Subcutaneous preadipocyte (primary cell): ENCODE data around the gene ATXN1L. TPM values are rescaled to one million over a fixed set of nuclear protein-coding genes. Genes with fewer than 3 reads are reported as not detected.

Experiments
- total RNA-seq: library from RNA; depleted of rRNA; stranded (reverse); fragments of >200 nt; gene quantifications from 2 replicates; pipeline ENCODE4 v1.2.3, GENCODE V29; 2012

ATXN1L gene, protein sequence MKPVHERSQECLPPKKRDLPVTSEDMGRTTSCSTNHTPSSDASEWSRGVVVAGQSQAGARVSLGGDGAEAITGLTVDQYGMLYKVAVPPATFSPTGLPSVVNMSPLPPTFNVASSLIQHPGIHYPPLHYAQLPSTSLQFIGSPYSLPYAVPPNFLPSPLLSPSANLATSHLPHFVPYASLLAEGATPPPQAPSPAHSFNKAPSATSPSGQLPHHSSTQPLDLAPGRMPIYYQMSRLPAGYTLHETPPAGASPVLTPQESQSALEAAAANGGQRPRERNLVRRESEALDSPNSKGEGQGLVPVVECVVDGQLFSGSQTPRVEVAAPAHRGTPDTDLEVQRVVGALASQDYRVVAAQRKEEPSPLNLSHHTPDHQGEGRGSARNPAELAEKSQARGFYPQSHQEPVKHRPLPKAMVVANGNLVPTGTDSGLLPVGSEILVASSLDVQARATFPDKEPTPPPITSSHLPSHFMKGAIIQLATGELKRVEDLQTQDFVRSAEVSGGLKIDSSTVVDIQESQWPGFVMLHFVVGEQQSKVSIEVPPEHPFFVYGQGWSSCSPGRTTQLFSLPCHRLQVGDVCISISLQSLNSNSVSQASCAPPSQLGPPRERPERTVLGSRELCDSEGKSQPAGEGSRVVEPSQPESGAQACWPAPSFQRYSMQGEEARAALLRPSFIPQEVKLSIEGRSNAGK
- total RNA-seq: 10.8 and 11.0 TPM in 2 replicates

DNA sequence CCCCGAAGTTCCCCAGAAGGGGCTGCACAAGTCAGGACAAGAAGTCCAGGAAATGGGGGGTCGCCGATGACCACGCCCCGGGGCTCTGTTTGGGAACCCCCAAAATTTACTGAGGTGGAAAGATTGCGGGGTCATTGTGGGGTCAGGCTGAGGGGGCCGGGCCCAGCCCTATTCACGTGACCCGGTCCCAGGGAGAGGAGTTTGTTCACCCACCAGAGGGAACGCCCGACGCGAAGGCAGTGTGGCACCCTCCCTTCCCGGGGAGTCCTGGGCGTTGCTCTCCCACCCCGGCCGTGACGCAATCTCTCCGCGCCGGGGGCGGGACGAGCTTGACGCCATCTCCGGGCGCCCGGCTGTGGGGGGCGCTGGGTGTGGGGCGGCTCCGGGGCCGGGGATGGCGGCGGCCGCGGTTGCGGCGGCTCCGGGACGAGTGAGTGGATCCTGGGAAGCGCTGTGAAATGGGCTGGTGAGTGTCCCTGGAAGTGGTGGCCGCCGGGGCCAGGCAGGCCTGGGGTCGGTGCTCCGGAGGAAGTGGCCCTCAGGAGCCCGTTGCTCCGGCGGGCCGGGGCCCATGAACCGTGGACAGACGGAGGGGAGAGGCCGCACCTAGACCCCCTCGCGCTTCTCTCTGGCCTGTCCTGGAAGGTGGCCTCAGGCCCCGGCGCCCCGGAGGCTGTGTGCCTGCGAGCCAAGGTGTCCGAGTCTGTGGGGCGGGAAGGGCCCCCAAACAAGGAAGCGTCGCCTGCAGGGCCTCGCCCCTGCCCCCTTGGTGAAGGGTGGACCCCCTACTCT, at the start of gene ATXN1L:
TSS of gene ATXN1L (plus strand) at position 338 of the 792 bp plus-strand sequence. CDS start 3,765 bp downstream, outside the sequence.

DNA sequence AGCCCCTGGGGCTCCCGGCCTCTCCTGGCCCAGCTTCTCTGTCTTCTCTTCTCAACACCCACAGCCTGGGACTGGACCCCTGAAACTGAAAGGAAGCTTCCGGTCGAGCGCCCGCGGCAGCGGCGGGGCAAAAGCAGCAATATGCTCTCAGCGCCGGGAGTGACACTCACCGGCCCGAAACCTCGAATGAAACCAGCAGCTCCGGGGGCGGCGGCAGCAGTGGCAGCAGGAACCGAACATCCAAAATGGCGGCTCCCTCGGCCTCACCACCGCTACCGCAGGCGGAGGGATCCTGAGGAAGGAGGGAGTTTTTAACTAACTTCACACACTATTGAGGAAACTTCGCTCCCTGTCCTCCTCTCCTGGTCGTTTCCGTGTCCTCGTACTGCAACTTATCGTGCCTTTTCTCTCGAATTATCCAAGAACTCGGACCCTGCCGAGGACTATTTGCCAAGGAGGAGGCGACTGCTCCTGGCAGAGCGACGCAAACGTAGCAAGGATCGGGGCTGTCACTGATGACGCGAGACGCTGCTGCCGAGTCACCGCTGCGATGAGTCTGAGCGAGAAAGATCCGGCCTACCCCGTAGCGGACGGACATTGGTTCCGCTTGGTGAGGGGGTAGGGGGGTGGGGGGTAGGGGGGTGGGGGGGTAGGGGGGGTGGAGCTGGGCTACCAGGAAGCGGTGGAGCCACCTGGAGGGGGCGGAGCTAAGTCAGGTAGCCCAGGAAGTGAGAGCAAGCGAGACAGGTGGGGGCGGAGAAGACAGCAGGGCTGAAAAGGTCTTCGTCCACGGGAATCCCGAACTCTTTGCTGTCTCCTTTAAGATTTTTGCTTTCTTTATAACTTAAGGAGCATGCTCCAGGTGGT, 37.0 kb upstream of the ATXN1L start, which contains the start of gene AP1G1:
TSS of gene AP1G1 (minus strand) at position 242 of the 867 bp plus-strand sequence. CDS start 19,355 bp downstream, outside the sequence.

DNA sequence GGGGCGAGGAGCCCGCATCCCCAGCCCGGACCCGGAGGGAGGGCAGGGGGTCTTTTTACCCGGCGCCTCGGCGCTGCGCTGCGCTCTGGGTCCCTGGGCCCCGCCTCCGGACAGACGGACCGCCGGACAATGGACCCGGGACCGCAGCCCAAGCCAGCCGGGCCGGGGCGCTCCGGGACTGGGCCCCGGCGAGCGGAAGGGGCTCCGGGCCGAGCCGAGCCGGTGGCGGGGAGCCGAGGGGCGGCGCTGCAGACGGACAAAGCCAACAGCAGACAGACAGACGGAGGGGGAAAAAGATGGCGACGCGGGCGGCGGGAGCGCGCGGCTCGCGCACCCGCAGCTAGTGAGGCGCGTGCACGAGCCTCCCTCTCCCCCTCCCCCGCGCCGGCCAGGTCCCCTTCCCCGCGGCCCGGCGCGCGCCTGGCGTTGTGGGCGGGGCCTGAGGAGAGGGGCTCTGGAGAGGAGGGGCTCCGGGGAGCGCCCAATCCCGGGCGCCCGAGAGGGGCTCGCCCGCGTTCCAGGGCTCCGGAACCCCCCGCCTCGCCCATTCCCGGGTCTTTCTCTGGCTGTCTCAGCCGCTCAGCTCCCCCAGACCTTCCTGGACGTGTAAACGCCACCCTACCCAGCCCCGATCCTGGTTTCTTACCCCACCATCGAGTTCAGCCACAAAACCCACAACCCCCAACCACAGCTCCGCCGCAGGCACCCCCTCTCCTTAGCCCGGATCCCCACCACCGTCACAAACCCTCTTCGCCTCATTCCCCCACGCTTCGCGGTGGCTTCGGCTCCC, 38.3 kb downstream of the ATXN1L start, which contains the start of gene ZNF821:
TSS of gene ZNF821 (minus strand) at position 334 of the 790 bp plus-strand sequence. CDS start 4,236 bp downstream, outside the sequence.

DNA sequence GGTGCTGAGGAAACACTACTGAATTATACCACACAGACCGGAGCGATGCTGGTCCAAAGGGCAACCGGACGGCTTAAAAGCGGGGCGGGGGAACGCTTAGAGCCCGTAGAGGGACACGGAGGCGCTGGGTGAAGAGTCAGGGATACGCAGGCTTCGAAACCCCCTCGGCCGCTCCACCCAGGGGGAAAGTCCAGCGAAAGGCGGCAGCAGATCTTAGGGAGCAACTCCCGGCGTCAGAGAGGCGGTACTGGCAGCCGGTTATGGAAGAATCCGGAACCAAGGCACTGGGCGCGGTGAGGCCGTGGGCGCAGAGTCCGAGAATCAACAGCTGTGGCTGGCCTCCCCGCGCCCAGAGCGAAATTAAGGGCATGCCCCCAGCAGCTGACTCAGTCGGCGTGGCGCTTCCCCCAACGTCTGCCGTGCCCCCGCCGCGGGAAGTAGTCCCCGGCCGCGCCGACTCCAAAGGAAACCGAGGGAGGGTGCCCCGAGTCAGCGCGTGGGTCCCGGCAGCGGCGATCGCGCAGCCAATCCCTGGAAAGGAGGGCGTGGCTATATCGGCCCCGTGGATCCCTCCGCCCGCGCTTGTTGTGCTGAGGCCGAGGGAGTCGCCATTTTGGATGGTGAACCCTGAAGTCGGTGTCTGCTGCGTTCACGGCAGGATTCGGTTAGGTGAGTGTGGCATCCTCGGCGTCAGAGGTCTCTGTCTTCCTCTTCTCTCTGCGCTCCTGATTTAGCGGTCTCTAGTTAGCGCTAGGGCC, 49.3 kb downstream of the ATXN1L start, which contains the start of gene IST1:
TSS of gene IST1 (plus strand) at position 611 of the 758 bp plus-strand sequence. CDS start 20,110 bp downstream, outside the sequence.

Other genes with a start within 250 kb of the ATXN1L start
- not detected in 2 replicates for gene MARVELD3, start 219.8 kb upstream of the ATXN1L start, total RNA-seq
- 8.1 and 16.2 TPM in 2 replicates for gene PHLPP2, start 121.3 kb upstream of the ATXN1L start, total RNA-seq
- 57.0 and 83.7 TPM in 2 replicates for gene AP1G1, start 37.1 kb upstream of the ATXN1L start, total RNA-seq
- gene ZNF821, start 38.2 kb downstream of the ATXN1L start, total RNA-seq: 2.9 and 3.3 TPM in 2 replicates
- gene IST1, start 49.6 kb downstream of the ATXN1L start, total RNA-seq: 115 and 128 TPM in 2 replicates
- gene PKD1L3, start 154.4 kb downstream of the ATXN1L start, total RNA-seq: not detected in 2 replicates
- 8.8 and 11.5 TPM in 2 replicates for gene DHODH, start 162.8 kb downstream of the ATXN1L start, total RNA-seq
- not detected in 2 replicates for gene HP, start 208.5 kb downstream of the ATXN1L start, total RNA-seq
- not detected in 2 replicates for gene HPR, start 217.2 kb downstream of the ATXN1L start, total RNA-seq
- 7.4 and 7.7 TPM in 2 replicates for gene TXNL4B, start 247.6 kb downstream of the ATXN1L start, total RNA-seq
- 50.3 and 66.7 TPM in 2 replicates for gene DHX38, start 247.9 kb downstream of the ATXN1L start, total RNA-seq